ENCODE results near the gene MRPS15.

GRCh38 chr1:36406440-36406839 is 57.7 kb downstream of the MRPS15 start:
- no peak for TF ChIP-seq CTCF (IDR thresholded peaks at IDR 0.05)
- TF ChIP-seq REST (IDR thresholded peaks at IDR 0.05; ENCODE audit: insufficient read depth in 1 of 2, low read depth in 2 of 2, low read length in 1 of 2): no peak
- TF ChIP-seq TCF7L2 (IDR thresholded peaks at IDR 0.05; ENCODE audit: low read depth, low read length): no peak
- no peak for TF ChIP-seq SIN3A (IDR thresholded peaks at IDR 0.05; ENCODE audit: borderline replicate concordance, insufficient read depth, low read depth, low read length)
